ENCODE results near the gene FOXA1.

Gene FOXA1

DNA sequence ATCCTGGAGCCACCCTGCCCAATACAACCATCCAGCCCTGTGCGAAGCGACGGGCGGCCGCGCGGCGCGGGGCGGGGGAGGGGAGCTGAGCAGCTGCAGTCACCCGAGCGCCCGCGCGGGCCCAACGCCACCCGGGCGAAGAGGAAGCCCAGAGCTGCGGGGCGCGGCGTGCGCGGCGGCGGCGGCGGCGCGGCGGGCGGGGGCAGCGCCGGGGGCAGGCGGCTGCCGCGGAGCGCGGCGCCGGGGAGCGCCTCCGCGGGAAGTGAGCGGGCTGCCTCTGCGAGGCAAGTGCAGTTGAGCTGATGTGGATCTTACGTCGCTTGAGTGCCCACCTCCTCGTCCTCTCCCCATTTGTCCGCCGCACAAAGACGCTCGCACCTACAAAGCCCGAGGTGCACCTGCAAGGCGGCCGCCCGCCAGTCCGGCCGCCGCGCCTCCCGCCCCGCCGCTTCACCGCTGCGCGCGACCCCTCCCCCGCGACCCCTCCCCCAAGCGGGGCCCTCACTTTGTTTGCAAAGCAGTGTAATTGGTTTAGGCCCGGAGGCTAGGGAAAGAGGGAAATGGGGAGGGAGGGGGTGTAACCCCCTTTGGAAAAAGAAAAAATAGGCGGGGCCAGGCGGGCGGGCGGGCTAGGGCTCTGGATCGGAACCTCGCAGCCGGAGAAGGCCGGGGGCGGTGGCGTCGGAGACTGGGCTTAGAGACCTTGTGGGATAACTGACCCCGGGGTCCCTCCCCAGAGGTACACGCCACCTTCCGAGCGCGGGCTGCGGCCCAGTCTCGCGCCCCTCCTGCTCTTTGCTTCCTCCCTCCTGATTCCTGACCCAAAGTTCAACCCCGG lies at the start of gene FOXA1, which contains the start of gene TTC6:
TSS of gene FOXA1 (minus strand) at position 279 of the 838 bp plus-strand sequence. CDS start at position 2, 277 bp downstream.
TSS of gene TTC6 (plus strand) at position 659 of the 838 bp plus-strand sequence. CDS start 26,436 bp downstream, outside the sequence.
- DNase-seq (ENCODE audit: low read depth), result no peak

- no peak for DNase-seq (ENCODE audit: low read depth)
Observed at GRCh38 chr14:37643701-37644100, 48.7 kb upstream of the FOXA1 start.

- no peak for DNase-seq (ENCODE audit: low read depth)
Observed at GRCh38 chr14:37642125-37642524, 47.1 kb upstream of the FOXA1 start.

GRCh38 chr14:37641117-37641516 lies 46.1 kb upstream of the FOXA1 start:
- DNase-seq (ENCODE audit: low read depth), result no peak

GRCh38 chr14:37638599-37638998 lies 43.5 kb upstream of the FOXA1 start:
- no peak for DNase-seq (ENCODE audit: low read depth)

DNA sequence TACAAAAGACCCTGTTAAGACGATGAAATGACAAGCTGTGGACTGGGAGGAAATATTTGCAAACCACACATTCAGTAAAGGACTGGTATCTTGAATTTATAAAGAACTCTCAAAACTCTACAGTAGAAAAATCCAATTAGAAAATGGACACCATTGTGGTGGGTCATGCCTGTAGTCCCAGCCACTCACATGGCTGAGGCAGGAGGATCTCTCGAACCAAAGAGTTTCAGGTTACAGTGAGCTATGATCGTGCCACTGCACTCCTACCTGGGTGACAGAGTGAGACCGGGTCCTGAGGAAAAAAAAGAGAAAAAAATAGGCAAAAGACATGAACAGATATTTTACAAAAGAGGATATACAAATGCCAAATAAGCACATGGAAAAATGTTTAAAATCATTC lies 42.3 kb upstream of the FOXA1 start:
- DNase-seq (ENCODE audit: low read depth), result no peak

GRCh38 chr14:37625597-37626595 lies 30.8 kb upstream of the FOXA1 start:
- DNase-seq (ENCODE audit: low read depth), result no peak

GRCh38 chr14:37623971-37624370 lies 28.9 kb upstream of the FOXA1 start:
- no peak for DNase-seq (ENCODE audit: low read depth)

DNA sequence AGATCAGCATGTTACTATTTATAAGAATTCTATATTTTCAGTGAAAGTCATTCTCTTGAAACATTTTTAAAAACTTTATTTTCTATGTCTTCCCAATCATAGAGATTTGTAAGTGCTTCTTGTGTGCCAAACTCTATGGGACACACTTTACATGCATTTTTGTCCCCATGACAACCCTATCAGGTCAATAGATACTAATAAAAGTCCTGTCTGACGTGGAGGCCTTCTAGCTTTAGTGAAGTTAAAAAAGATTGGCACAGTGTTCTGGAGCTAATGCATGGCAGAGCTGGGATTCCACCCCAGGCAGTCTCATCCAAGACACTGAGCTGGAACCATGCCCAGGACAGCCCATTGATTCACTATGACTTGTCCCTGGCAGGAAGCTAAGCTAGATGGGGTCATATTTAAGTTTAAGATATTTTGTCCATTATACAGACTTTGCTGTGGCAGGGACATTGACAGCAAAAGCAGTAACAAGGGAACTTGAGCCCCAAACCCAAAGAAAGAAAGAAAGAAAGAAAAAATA lies 28.4 kb upstream of the FOXA1 start:
- DNase-seq (ENCODE audit: low read depth), result no peak

- no peak for DNase-seq (ENCODE audit: low read depth)
Observed at GRCh38 chr14:37622231-37622923, 27.3 kb upstream of the FOXA1 start.

- no peak for DNase-seq (ENCODE audit: low read depth)
Observed at GRCh38 chr14:37620856-37621255, 25.8 kb upstream of the FOXA1 start.

- no peak for DNase-seq (ENCODE audit: low read depth)
Observed at GRCh38 chr14:37618498-37619028, 23.5 kb upstream of the FOXA1 start.

- DNase-seq (ENCODE audit: low read depth), result no peak
Observed at GRCh38 chr14:37617864-37618365, 22.9 kb upstream of the FOXA1 start.

- DNase-seq (ENCODE audit: low read depth), result no peak
Observed at GRCh38 chr14:37616853-37617252, 21.8 kb upstream of the FOXA1 start.

GRCh38 chr14:37615582-37616289 lies 20.7 kb upstream of the FOXA1 start:
- DNase-seq (ENCODE audit: low read depth), result no peak

- no peak for DNase-seq (ENCODE audit: low read depth)
Observed at GRCh38 chr14:37610945-37611523, 16.0 kb upstream of the FOXA1 start.

DNA sequence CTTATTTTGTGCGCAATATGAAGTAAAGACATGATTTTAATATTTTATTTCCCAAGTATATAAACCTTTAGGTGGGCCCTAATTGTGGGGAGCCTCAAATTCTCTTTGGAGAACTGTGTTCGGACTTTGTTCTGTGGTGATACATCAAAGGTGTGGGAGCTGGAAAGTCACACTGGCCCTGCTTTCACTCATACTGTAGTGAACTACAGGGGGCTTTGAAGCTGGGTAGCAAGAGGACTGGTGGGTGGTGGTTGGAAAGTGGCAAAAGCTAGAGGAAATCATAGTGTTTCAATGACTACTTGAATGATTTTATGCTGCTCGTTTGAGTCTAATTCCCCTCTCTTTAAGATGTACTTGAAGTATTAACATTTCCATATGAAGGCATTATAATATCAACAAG lies 13.6 kb upstream of the FOXA1 start:
- no peak for DNase-seq (ENCODE audit: low read depth)

DNA sequence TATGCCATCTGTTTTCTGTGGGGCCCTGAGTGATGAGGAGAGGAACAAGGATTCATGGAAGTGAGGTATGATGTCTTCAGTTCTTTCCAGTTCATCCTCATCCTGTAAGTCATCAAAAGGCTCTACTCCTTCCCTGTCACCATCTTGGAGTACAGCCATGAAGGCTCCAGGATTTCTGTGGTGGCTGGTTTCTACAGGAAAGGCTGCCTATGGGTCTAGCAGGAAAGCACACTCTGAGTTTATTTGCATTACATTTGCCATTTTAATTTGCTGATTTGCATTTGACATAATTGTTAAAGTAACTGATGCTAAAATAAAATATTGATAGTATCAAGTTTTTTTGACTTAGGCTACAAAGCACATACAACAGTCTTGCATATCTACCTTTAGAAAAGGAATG lies 11.6 kb upstream of the FOXA1 start:
- DNase-seq (ENCODE audit: low read depth), result no peak

GRCh38 chr14:37603688-37604251 lies 8.7 kb upstream of the FOXA1 start:
- DNase-seq (ENCODE audit: low read depth), result no peak

Measured in stimulated activated CD4-positive, alpha-beta T cell treated with anti-CD3 and anti-CD28 coated beads, Interleukin-2, amount 100 ng/mL, for 4 hours (primary cell).